HL-60 (cell line): ENCODE data around the gene RAVER1.

ENCODE experiments used
- DNase-seq, 2 experiments: peaks; one replicate each; pipeline ENCODE4 v3.0.0-alpha.2; 2010 to 2020; ENCODE audit warnings: low read depth in 1 of 2, low spot score in 1 of 2
- H3K27ac ChIP-seq: fragments of 250-450 bp; sonication (Bioruptor Pico); replicated peaks from 2 replicates; pipeline ENCODE4 v1.5.1; 2020; ENCODE audit warnings: mild to moderate bottlenecking, moderate library complexity
- H3K27me3 ChIP-seq: fragments of 250-450 bp; sonication (Bioruptor Pico); 2 replicates; pipeline ENCODE4 v1.5.1; 2021; ENCODE audit warnings: mild to moderate bottlenecking, moderate library complexity; ENCODE audit not compliant: insufficient read depth, poor library complexity, severe bottlenecking
- H3K4me3 ChIP-seq: replicated peaks from 2 replicates; pipeline ENCODE4 v1.5.1; 2011; ENCODE audit warnings: mild to moderate bottlenecking, control low read depth, low read length; ENCODE audit not compliant: insufficient read depth
- CTCF ChIP-seq: IDR thresholded peaks from one replicate; pipeline ENCODE4 v1.5.1; 2011; ENCODE audit warnings: low read length, control low read depth, inconsistent platforms; ENCODE audit not compliant: insufficient read depth
- GABPA ChIP-seq: IDR thresholded peaks from 2 replicates; pipeline ENCODE4 v1.6.1; 2012; ENCODE audit warnings: low read depth
- POLR2AphosphoS5 ChIP-seq: IDR thresholded peaks from 2 replicates; pipeline ENCODE4 v1.6.1; 2012; ENCODE audit warnings: low read depth
- REST ChIP-seq: IDR thresholded peaks from 2 replicates; pipeline ENCODE4 v1.6.1; 2012; ENCODE audit warnings: low read depth; ENCODE audit not compliant: insufficient replicate concordance
- SPI1 ChIP-seq: IDR thresholded peaks from 2 replicates; pipeline ENCODE4 v1.6.1; 2012; ENCODE audit warnings: low read depth, mild to moderate bottlenecking, borderline replicate concordance

RAVER1 gene

GRCh38 chr19:10317045-10317856, 16.1 kb downstream of the RAVER1 start:
- no peak overlapping the region for H3K4me3 ChIP-seq
- DNase-seq = no peak
- no peaks in the 10 kb centered on the region for H3K27me3 ChIP-seq
- TF ChIP-seq POLR2AphosphoS5 (no peak), CTCF (no peak), GABPA (no peak), REST (no peak), SPI1 (no peak)
- no peak overlapping the region for H3K27ac ChIP-seq

- DNase-seq = no peak
- H3K27ac ChIP-seq = no peak overlapping the region
- TF ChIP-seq POLR2AphosphoS5 (no peak), REST (no peak), CTCF (no peak), GABPA (no peak), SPI1 (no peak)
- H3K4me3 ChIP-seq = peak overlapping the region; percentile 93; the same call in 1 of the 2 replicates
- H3K27me3 ChIP-seq = no peaks in the 10 kb centered on the region
These were observed 16.9 kb downstream of the RAVER1 start for GRCh38 chr19:10316229-10317044.

- peak within 1 kb of the TSS; percentile 52 for H3K27ac ChIP-seq
- TF ChIP-seq POLR2AphosphoS5 = peak; percentile 88
- TF ChIP-seq REST = no peak
- H3K27me3 ChIP-seq = no peaks in the 10 kb centered on the region
- H3K4me3 ChIP-seq = peak within 1 kb of the TSS; percentile 93
- DNase-seq = peak in 1 of 2 experiments; percentile 85
These were observed 17.8 kb downstream of the RAVER1 start, which contains the start of gene FDX2 for GRCh38 chr19:10315335-10316214. Gene FDX2 (minus strand): TSS chr19:10316015. CDS start chr19:10315996, 19 bp downstream.
